Esophagus squamous epithelium (tissue), 5 donors: ENCODE measurements around the gene DNAJB13. TPM values are rescaled to one million over a fixed set of nuclear protein-coding genes. Genes with fewer than 3 reads are reported as not detected.

Experiments
- DNase-seq: peaks from one replicate; lab custom pipeline; 2025; lab: John Stamatoyannopoulos, UW
- H3K27ac ChIP-seq, 4 donors: fragments of 200-600 bp; sonication (generic); one replicate each; pipeline ENCODE4 v1.5.1; 2016 to 2019; ENCODE audit warnings: mild to moderate bottlenecking in 1 of 4
- H3K27me3 ChIP-seq, 4 donors: fragments of 200-600 bp; sonication (generic); 1 replicate in 3 of 4; 2 replicates in 1 of 4; pipeline versions ENCODE4 v1.5.1 to v1.6.0; 2017 to 2021; ENCODE audit warnings: antibody characterized with exemption in 1 of 4
- H3K36me3 ChIP-seq, 3 donors: fragments of 200-600 bp; sonication (generic); one replicate each; pipeline ENCODE4 v1.5.1; 2016 to 2019
- H3K4me1 ChIP-seq, 3 donors: fragments of 200-600 bp; sonication (generic); one replicate each; pipeline ENCODE4 v1.5.1; 2017 to 2019
- H3K4me3 ChIP-seq, 4 donors: fragments of 200-600 bp; sonication (generic); 1 replicate in 3 of 4; 2 replicates in 1 of 4; pipeline ENCODE4 v1.5.1; 2016 to 2019; ENCODE audit warnings: mild to moderate bottlenecking in 2 of 4, moderate library complexity in 1 of 4
- H3K9me3 ChIP-seq, 3 donors: fragments of 200-600 bp; sonication (generic); one replicate each; pipeline ENCODE4 v1.5.1; 2016 to 2019
- CTCF ChIP-seq, 6 experiments: fragments of 450-650 bp in 4 of 6; fragments of 200-600 bp in 2 of 6; sonication (generic) in 2 of 6; IDR thresholded peaks; one replicate each; pipeline ENCODE4 v1.5.1; 2016 to 2019; ENCODE audit warnings: antibody characterized with exemption in 6 of 6, mild to moderate bottlenecking in 4 of 6, moderate library complexity in 4 of 6
- POLR2A ChIP-seq, 4 donors: fragments of 450-650 bp; IDR thresholded peaks; one replicate each; pipeline ENCODE4 v1.6.1; 2017; ENCODE audit warnings: antibody characterized with exemption in 4 of 4, mild to moderate bottlenecking in 4 of 4, moderate library complexity in 3 of 4
- WGBS, 2 donors: methylation state at CpG; one replicate each; pipeline ENCODE4 v1.1.5; 2018; 5-methylcytosine and 5-hydroxymethylcytosine counted together
- intact Hi-C: fragments of 100-400 bp; cut with DNase I; formaldehyde crosslinking; loops from one replicate; pipeline ENCODE4 v1.15.0; 2022
- total RNA-seq, 4 donors: library from RNA; depleted of rRNA; stranded (reverse); fragments of >200 nt; gene quantifications; one replicate each; pipeline ENCODE4 v1.1.0, GENCODE V29; 2016
- donor health status: DM: yes; HTN: yes; CAD: no.

DNAJB13 gene
- total RNA-seq, 4 donors from 2014 or later, result not detected

GRCh38 chr11:73914284-73914683 lies 36.5 kb upstream of the DNAJB13 start:
- Histone ChIP-seq H3K27ac (no peak overlapping the region), H3K9me3 (no peaks in the 10 kb centered on the region), H3K4me3 (no peak overlapping the region), H3K27me3 (no peaks in the 10 kb centered on the region), H3K4me1 (no peaks in the 10 kb centered on the region), H3K36me3 (peaks cover 5 to 98% (median 32%) of the 10 kb centered on the region in 3 donors)
- intact Hi-C loops, result no loop called here
- no peak for DNase-seq
- WGBS, 2 donors, result 83 to 92% methylated on average over 4 of the region's 4 CpGs
- no peak for TF ChIP-seq POLR2A (IDR thresholded peaks at IDR 0.05)
- no peak for TF ChIP-seq CTCF (IDR thresholded peaks at IDR 0.05)

DNA sequence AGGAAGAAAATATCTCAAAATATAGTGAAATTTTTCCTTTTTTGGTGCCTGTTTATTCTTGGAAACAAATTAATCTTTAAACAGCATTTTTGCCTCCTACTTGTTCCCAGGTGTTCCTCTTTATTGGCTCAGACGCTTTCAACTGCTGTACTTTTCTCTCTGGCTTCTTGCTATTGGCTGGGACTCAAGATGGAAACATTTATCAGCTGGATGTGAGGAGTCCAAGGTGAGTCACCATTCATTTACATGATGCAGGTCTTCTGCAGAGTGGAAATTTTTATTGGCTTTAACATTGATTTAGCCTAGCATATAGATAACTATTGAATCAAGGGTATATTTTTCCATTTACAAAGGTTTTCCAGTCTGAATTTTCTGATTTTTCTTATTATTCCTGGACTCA lies 34.4 kb upstream of the DNAJB13 start:
- Histone ChIP-seq H3K36me3 (peaks cover 11 to 98% (median 31%) of the 10 kb centered on the region in 3 donors), H3K4me3 (no peak overlapping the region), H3K27ac (no peak overlapping the region), H3K4me1 (no peaks in the 10 kb centered on the region), H3K27me3 (no peaks in the 10 kb centered on the region), H3K9me3 (no peaks in the 10 kb centered on the region)
- TF ChIP-seq POLR2A (IDR thresholded peaks at IDR 0.05), result no peak
- no peak for TF ChIP-seq CTCF (IDR thresholded peaks at IDR 0.05)
- 33 to 60% methylated on average over 1 of the region's 1 CpG for WGBS, 2 donors
- DNase-seq, result no peak
- intact Hi-C loops, result no loop called here

GRCh38 chr11:73921180-73921579 lies 29.6 kb upstream of the DNAJB13 start:
- Histone ChIP-seq H3K27me3 (no peaks in the 10 kb centered on the region), H3K36me3 (peaks cover 11 to 99% (median 19%) of the 10 kb centered on the region in 3 donors)

DNA sequence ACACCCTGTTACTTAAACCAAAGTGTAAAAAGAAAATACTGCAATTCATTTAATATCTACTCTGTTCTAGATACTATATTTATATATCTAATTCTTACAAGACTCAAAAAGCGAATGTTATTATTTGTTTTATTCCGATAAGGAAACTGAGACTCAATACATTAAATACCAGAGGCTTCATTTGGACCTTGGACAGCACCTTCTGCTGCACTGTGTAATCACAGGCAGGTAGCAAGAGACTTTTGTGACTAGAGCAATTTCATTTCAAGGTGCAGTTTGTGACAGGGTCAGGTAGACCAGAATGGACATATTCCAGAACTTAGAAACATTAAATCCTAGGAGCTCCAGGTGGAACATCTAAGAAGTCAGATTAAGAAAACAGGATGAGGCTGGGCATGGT lies 21.4 kb upstream of the DNAJB13 start:
- no peak for DNase-seq
- H3K27me3 ChIP-seq, result no peaks in the 10 kb centered on the region
- no peaks in the 10 kb centered on the region for H3K4me1 ChIP-seq
- H3K36me3 ChIP-seq, result peaks cover 4 to 92% (median 11%) of the 10 kb centered on the region in 3 donors
- no peak for TF ChIP-seq POLR2A (IDR thresholded peaks at IDR 0.05)
- no peak for TF ChIP-seq CTCF (IDR thresholded peaks at IDR 0.05)
- H3K4me3 ChIP-seq, result no peak overlapping the region
- no peak overlapping the region for H3K27ac ChIP-seq
- no peaks in the 10 kb centered on the region for H3K9me3 ChIP-seq
- intact Hi-C loops, result no loop called here
- 93 to 97% methylated on average over 2 of the region's 2 CpGs for WGBS, 2 donors

More at GRCh38 chr11:73921180-73921579, 29.6 kb upstream of the DNAJB13 start:
- no peak overlapping the region for H3K4me3 ChIP-seq
- no peaks in the 10 kb centered on the region for H3K4me1 ChIP-seq
- intact Hi-C loops, result no loop called here
- H3K27ac ChIP-seq, result no peak overlapping the region
- DNase-seq, result no peak
- TF ChIP-seq POLR2A (IDR thresholded peaks at IDR 0.05) (no peak), CTCF (IDR thresholded peaks at IDR 0.05) (no peak)
- 94 to 95% methylated on average over 4 of the region's 4 CpGs for WGBS, 2 donors
- H3K9me3 ChIP-seq, result no peaks in the 10 kb centered on the region

DNA sequence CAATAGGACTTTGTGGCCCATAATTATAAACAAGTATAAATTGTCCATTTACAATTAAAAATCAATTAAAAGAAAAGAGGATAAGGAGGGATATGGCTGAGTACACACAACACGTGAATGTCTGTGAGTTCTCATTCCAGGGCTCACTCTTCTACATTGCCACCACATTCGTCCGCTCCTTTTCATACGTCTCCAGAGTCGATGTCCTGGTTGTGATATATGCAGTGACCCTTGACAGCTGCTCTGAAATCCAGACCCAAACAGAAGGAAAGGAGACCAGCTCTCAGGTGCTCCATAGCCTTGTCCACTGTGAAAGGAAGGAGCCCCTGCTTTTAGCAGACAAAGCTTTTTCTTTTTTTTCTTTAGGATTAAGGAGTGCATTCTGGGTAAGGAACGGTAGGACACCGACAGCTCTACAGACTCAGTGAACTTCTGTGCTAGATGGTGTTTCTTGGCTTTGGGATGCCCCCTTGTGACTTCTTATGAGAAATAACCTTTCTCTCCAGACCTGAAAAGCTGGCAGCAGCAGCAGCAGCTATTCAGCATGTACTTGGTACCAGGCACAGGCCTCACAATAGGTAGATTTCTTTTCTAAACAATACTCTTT lies 19.7 kb upstream of the DNAJB13 start:
- Histone ChIP-seq H3K9me3 (no peaks in the 10 kb centered on the region), H3K27ac (no peak overlapping the region), H3K27me3 (no peaks in the 10 kb centered on the region), H3K36me3 (peaks cover 4 to 82% (median 11%) of the 10 kb centered on the region in 3 donors), H3K4me3 (no peak overlapping the region), H3K4me1 (no peaks in the 10 kb centered on the region)
- intact Hi-C loops, result no loop called here
- DNase-seq, result no peak
- 67 to 68% methylated on average over 7 of the region's 7 CpGs for whole genome bisulfite sequencing, 2 donors
- TF ChIP-seq POLR2A (IDR thresholded peaks at IDR 0.05) (no peak), CTCF (IDR thresholded peaks at IDR 0.05) (peak in 3 of 6 experiments; percentile 26 to 62 (median 30))
